Measurements from ENCODE around the gene ARAP1. TPM values are rescaled to one million over a fixed set of nuclear protein-coding genes. Genes with fewer than 3 reads are reported as not detected.

Gene ARAP1
- total and polyA plus RNA-seq, 7 donors: 31.9 to 135 (median 61.5) TPM

DNA sequence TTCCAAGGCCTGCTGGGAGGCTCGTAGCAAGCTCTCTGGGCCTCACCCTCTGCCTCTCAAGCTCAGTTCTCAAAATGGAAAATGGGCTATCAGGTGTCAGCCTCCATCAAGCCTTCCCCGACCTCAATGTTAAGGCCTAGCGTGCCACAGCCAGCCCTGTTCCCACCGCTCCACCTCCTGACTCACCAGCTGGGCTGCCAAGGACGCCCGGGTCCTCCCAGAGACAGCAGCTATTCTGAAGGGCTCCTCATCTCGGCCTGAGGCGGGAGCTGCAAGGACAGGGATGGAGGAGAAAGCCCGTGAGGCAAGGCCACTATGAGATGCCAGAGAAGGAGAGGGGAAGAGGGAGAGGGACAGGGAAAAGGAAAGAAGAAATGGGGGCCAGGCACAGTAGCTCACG, 19.9 kb downstream of the ARAP1 start:
- no peaks in the 10 kb centered on the region for H3K27me3 ChIP-seq
- no peaks in the 10 kb centered on the region for H3K36me3 ChIP-seq
- no peak overlapping the region for H3K4me3 ChIP-seq
- TF ChIP-seq POLR2A (IDR thresholded peaks at IDR 0.05) (no peak), EP300 (IDR thresholded peaks at IDR 0.05) (no peak), POLR2AphosphoS5 (IDR thresholded peaks at IDR 0.05) (no peak)
- TF ChIP-seq, protein P1, sequence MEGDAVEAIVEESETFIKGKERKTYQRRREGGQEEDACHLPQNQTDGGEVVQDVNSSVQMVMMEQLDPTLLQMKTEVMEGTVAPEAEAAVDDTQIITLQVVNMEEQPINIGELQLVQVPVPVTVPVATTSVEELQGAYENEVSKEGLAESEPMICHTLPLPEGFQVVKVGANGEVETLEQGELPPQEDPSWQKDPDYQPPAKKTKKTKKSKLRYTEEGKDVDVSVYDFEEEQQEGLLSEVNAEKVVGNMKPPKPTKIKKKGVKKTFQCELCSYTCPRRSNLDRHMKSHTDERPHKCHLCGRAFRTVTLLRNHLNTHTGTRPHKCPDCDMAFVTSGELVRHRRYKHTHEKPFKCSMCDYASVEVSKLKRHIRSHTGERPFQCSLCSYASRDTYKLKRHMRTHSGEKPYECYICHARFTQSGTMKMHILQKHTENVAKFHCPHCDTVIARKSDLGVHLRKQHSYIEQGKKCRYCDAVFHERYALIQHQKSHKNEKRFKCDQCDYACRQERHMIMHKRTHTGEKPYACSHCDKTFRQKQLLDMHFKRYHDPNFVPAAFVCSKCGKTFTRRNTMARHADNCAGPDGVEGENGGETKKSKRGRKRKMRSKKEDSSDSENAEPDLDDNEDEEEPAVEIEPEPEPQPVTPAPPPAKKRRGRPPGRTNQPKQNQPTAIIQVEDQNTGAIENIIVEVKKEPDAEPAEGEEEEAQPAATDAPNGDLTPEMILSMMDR (IDR thresholded peaks at IDR 0.05): no peak
- peak overlapping the region in 1 of 4 donors; percentile 12 for H3K27ac ChIP-seq
- no peaks in the 10 kb centered on the region for H3K9me3 ChIP-seq
- 87 to 93% methylated on average over 10 of the region's 10 CpGs for WGBS, 2 donors
- DNase-seq: peak; percentile 67
- H3K4me1 ChIP-seq: peaks cover 0 to 42% (median 32%) of the 10 kb centered on the region in 4 donors
- intact Hi-C loops (cut with DNase I): no loop called here

DNA sequence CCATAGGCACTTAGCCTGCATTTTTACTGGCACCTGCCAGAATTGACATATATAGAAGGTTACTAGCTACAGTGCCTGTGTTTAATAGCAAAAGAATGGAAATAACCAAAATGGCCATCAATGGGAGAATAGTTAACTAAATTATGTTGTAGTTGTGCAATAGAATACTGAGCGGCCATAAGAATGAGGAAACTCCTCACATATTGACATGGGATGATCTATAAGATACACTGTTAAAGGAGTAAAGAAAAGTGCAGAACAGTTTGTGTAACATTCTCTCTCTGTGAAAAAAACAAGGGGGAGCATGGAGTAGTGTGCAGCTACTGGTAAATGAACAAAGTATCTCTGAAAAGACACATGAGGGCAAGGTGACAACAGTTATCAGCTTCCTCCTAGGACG, 21.5 kb downstream of the ARAP1 start:
- Histone ChIP-seq H3K4me3 (no peak overlapping the region), H3K27ac (no peak overlapping the region), H3K36me3 (peaks cover 0 to 5% (median 0%) of the 10 kb centered on the region in 4 donors), H3K9me3 (no peaks in the 10 kb centered on the region), H3K27me3 (no peaks in the 10 kb centered on the region), H3K4me1 (peaks cover 0 to 27% (median 19%) of the 10 kb centered on the region in 4 donors)
- TF ChIP-seq POLR2A (IDR thresholded peaks at IDR 0.05) (no peak), POLR2AphosphoS5 (IDR thresholded peaks at IDR 0.05) (no peak), EP300 (IDR thresholded peaks at IDR 0.05) (no peak)
- TF ChIP-seq, protein P1 (IDR thresholded peaks at IDR 0.05): no peak
- 81 to 85% methylated on average over 2 of the region's 2 CpGs for WGBS, 2 donors
- intact Hi-C loops (cut with DNase I): no loop called here
- DNase-seq: no peak

DNA sequence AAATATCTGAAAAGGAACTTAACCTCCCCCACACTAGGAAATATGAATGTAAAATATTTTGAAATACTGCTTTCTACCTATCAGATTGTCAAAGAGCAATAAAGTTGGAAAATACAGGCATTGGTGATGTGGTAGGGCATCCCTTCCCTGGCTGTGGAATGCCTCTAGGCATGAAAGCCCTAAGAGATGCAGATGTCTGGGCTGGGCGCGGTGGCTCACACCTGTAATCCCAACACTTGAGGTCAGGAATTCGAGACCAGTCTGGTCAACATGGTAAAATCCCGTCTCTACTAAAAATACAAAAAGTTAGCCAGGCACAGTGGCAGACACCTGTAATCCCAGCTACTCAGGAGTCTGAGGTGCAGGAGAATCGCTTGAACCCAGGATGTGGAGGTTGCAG, 22.0 kb downstream of the ARAP1 start:
- Histone ChIP-seq H3K4me3 (no peak overlapping the region), H3K4me1 (peaks cover 0 to 25% (median 17%) of the 10 kb centered on the region in 4 donors), H3K27me3 (no peaks in the 10 kb centered on the region), H3K36me3 (peaks cover 0 to 5% (median 0%) of the 10 kb centered on the region in 4 donors), H3K9me3 (no peaks in the 10 kb centered on the region), H3K27ac (no peak overlapping the region)
- WGBS, 2 donors: 85 to 92% methylated on average over 5 of the region's 5 CpGs
- intact Hi-C loops (cut with DNase I): no loop called here
- DNase-seq: no peak
- no peak for TF ChIP-seq EP300 (IDR thresholded peaks at IDR 0.05)
- TF ChIP-seq POLR2A (IDR thresholded peaks at IDR 0.05): no peak
- TF ChIP-seq, protein P1 (IDR thresholded peaks at IDR 0.05): no peak
- TF ChIP-seq POLR2AphosphoS5 (IDR thresholded peaks at IDR 0.05): no peak

DNA sequence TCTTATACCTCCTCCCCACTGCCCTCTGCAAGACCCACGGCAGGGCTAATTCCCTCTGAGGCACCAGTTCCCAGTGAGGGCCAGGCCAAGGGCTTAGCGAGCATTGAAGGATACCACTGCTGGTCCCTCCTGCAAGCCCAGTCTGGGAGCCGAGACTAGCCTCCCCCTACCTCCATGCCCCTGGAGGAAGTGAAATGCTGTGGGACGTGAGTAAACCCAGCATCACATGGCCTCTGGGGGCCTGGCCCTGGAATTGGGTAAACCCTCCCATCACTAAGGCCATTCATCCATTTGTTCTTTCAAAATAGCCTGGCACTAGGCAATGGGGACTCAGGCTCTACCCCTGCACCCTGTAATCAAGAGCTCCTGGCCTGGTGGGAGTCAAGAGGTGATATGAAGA, 24.7 kb downstream of the ARAP1 start:
- Histone ChIP-seq H3K4me1 (peaks cover 0 to 29% (median 14%) of the 10 kb centered on the region in 4 donors), H3K36me3 (peaks cover 0 to 5% (median 0%) of the 10 kb centered on the region in 4 donors), H3K9me3 (no peaks in the 10 kb centered on the region), H3K27ac (no peak overlapping the region), H3K4me3 (no peak overlapping the region), H3K27me3 (no peaks in the 10 kb centered on the region)
- WGBS, 2 donors: 80 to 81% methylated on average over 4 of the region's 4 CpGs
- TF ChIP-seq EP300 (IDR thresholded peaks at IDR 0.05): no peak
- no peak for TF ChIP-seq POLR2AphosphoS5 (IDR thresholded peaks at IDR 0.05)
- TF ChIP-seq, protein P1 (IDR thresholded peaks at IDR 0.05): no peak
- TF ChIP-seq POLR2A (IDR thresholded peaks at IDR 0.05): no peak
- DNase-seq: no peak
- intact Hi-C loops (cut with DNase I): loop anchor here (10.0 kb wide), 1 partner anchor 417 kb away; the partner anchor contains the start of gene FCHSD2

Data from sigmoid colon (tissue), 7 donors.